Measurements from ENCODE around the gene SOX21.
"Not testable (repeated sequence)": the region's sequence is repeated elsewhere in the genome, so short reads cannot be mapped to it uniquely, and the experiment has no call there.

Gene SOX21

DNA sequence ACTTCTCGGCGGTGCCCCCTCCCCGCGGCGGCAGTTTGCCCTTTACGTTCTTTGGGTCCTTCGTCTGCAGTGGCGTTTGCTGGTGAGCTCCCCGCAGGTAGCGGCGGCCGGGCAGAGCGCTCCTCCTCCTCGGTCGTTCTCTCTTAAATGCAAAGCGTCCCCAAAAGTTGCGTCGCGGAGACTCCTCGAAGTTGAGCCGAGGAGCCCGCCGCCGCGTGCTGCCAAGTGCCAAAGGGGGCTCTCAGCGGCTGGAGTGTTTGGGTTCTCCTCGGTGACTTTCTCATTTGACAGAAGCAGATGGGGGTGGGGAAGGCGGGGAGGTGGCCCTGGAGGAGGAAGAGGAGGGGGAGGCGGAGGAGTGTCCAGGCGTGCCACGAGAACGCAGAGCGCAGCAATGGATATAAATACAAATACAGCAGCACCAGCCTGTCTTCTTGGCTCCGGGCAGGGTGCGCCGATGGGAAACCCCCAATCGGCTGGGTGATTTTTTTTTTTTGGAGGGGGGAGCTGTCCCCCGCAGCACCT lies at the start of gene SOX21:
Gene SOX21, minus strand, starts transcription at position 259 of the 525 bp plus-strand sequence. CDS start 496 bp downstream, outside the sequence.
- DNase-seq = no peak

GRCh38 chr13:94761407-94761806 lies 49.1 kb upstream of the SOX21 start:
- no peak for DNase-seq

GRCh38 chr13:94759120-94759728 lies 46.9 kb upstream of the SOX21 start:
- DNase-seq = no peak

GRCh38 chr13:94758436-94758960 lies 46.2 kb upstream of the SOX21 start:
- no peak for DNase-seq

DNA sequence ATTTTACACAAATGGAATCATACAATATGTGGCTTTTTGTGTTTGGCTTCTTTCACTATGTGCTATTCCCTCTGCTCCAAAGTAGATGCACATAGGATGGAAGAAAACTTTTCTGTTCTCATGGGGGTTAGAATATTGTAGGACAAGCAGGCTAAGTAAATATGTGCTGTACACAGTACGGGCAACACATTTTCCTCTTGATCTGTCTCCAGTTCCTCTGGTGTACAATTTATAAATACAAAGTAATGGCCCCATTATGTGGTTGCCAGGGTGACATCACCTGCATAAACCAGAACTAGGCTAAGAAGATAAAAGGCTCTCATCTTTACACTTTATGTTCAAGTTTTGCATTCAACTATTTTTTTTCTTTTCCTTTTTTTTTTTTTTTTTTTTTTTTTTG lies 41.0 kb upstream of the SOX21 start:
- no peak for DNase-seq

- no peak for DNase-seq
Measured at GRCh38 chr13:94749162-94749561, 36.8 kb upstream of the SOX21 start.

GRCh38 chr13:94739235-94739634 lies 26.9 kb upstream of the SOX21 start:
- no peak for DNase-seq

- DNase-seq = no peak
Measured at GRCh38 chr13:94731028-94731427, 18.7 kb upstream of the SOX21 start.

- not testable (repeated sequence) for DNase-seq
Measured at GRCh38 chr13:94729941-94730340, 17.6 kb upstream of the SOX21 start.

GRCh38 chr13:94726425-94726824 lies 14.1 kb upstream of the SOX21 start:
- DNase-seq = no peak

DNA sequence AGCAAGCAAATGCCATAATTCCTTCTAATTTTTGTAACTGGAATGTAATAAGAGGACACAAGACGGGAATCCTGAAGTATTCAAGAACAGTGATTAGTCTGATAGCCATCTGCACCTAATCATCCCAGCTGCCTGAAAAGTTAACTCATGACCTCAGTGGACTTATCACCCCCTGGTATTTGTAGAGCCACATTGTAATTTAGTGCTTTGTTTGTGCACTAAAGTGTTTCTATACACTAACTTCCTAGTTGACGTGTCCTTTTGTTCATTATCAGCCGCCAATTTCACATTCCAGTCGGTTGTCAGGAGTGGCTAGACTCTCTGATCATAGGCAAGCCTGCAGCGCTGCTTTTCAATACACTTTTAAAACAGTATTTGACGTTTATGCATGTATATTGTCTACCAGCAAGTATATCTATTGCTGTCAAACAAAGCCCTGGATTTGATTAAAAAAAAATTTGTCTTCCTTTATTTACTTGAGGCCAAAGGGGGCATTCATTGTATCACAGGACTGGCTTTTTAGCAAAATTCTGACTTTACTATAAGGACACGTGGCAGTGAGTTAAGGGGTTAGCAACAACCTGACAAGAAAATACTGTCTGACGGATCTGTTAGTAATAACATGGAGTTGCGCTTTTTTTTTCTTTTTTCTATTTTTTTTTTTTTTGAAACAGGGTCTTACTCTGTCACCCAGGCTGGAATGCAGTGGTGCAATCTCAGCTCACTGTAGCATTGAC lies 10.4 kb upstream of the SOX21 start:
- DNase-seq = no peak

GRCh38 chr13:94718697-94719096 lies 6.4 kb upstream of the SOX21 start:
- not testable (repeated sequence) for DNase-seq

- no peak for DNase-seq
Measured at GRCh38 chr13:94717916-94718315, 5.6 kb upstream of the SOX21 start.

GRCh38 chr13:94716016-94716415 lies 3.7 kb upstream of the SOX21 start:
- DNase-seq = no peak

- DNase-seq = no peak
Measured at GRCh38 chr13:94713561-94714182, 1.3 kb upstream of the SOX21 start.

GRCh38 chr13:94712812-94713560 lies 641 bp upstream of the SOX21 start:
- DNase-seq = no peak

DNA sequence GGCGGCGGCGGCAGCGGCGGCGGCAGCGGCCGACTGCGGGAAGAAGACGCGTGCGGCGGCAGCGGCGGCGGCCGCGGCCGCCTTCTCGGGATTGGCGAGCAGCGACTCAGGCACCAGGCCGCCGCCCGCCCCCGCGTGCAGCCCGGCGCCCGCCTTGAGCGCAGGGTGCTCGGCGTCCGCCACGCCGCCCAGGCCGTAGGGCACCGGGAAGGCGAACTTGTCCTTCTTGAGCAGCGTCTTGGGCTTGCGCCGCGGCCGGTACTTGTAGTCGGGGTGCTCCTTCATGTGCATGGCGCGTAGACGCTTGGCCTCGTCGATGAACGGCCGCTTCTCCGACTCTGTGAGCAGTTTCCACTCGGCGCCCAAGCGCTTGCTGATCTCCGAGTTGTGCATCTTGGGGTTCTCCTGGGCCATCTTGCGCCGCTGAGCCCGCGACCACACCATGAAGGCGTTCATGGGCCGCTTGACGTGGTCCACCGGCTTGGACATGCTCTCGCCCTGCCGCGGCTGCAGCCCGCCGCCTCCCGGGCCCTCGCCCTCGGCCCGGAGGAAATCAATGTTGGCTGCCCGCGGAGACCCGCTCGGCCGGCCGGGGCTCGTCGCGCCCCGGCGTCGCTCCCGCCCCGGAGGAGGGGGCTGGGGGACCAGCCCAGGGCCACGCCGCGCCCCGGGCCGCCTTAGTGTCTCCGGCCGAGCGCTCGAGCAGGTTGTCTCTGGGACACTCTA lies 621 bp downstream of the SOX21 start:
- DNase-seq = no peak

GRCh38 chr13:94710881-94711560 lies 1.3 kb downstream of the SOX21 start:
- no peak for DNase-seq

GRCh38 chr13:94710065-94710781 lies 2.1 kb downstream of the SOX21 start:
- no peak for DNase-seq

- no peak for DNase-seq
Measured at GRCh38 chr13:94709001-94709834, 3.1 kb downstream of the SOX21 start.
